NK-92 (cell line): ENCODE measurements around the gene PKP1.

Experiments
- DNase-seq: peaks from one replicate; lab custom pipeline; 2025; ENCODE audit not compliant: unreplicated experiment; lab: John Stamatoyannopoulos, UW

The PKP1 gene

GRCh38 chr1:201366696-201367095 is 83.4 kb downstream of the PKP1 start:
- no peak for DNase-seq

- no peak for DNase-seq
Measured at GRCh38 chr1:201369209-201369608, 85.9 kb downstream of the PKP1 start.

GRCh38 chr1:201370500-201370899 is 87.2 kb downstream of the PKP1 start:
- no peak for DNase-seq

GRCh38 chr1:201371276-201371675 is 88.0 kb downstream of the PKP1 start:
- no peak for DNase-seq

GRCh38 chr1:201371792-201372191 is 88.5 kb downstream of the PKP1 start:
- DNase-seq, result no peak

GRCh38 chr1:201374364-201374763 is 91.1 kb downstream of the PKP1 start:
- no peak for DNase-seq

GRCh38 chr1:201375169-201375568 is 91.9 kb downstream of the PKP1 start:
- no peak for DNase-seq

GRCh38 chr1:201376107-201376463 is 92.8 kb downstream of the PKP1 start:
- no peak for DNase-seq

- DNase-seq, result no peak
Measured at GRCh38 chr1:201376464-201377374, 93.4 kb downstream of the PKP1 start.

- no peak for DNase-seq
Measured at GRCh38 chr1:201377611-201378092, 94.3 kb downstream of the PKP1 start, which contains the start of gene TNNT2. TNNT2 (minus strand) TSS chr1:201377680; CDS start chr1:201373254, 4,426 bp downstream.

GRCh38 chr1:201378804-201379203 is 95.5 kb downstream of the PKP1 start:
- no peak for DNase-seq

- no peak for DNase-seq
Measured at GRCh38 chr1:201379733-201380242, 96.5 kb downstream of the PKP1 start.

GRCh38 chr1:201381130-201381529 is 97.8 kb downstream of the PKP1 start:
- DNase-seq, result no peak
